ENCODE results near the gene CPED1.
"Not testable (repeated sequence)": the region's sequence is repeated elsewhere in the genome, so short reads cannot be mapped to it uniquely, and the experiment has no call there.

Gene CPED1

GRCh38 chr7:121039510-121039822, 51.0 kb downstream of the CPED1 start:
- DNase-seq (ENCODE audit: low read depth in 2 of 2) = no peak

- no peak for DNase-seq (ENCODE audit: low read depth in 2 of 2)
Observed at GRCh38 chr7:121039994-121040393, 51.5 kb downstream of the CPED1 start.

GRCh38 chr7:121041516-121042148, 53.1 kb downstream of the CPED1 start:
- no peak for DNase-seq (ENCODE audit: low read depth in 2 of 2)

- DNase-seq (ENCODE audit: low read depth in 2 of 2) = no peak
Observed at GRCh38 chr7:121042195-121042594, 53.7 kb downstream of the CPED1 start.

GRCh38 chr7:121042899-121043298, 54.4 kb downstream of the CPED1 start:
- no peak for DNase-seq (ENCODE audit: low read depth in 2 of 2)

GRCh38 chr7:121043314-121044234, 55.1 kb downstream of the CPED1 start:
- DNase-seq (ENCODE audit: low read depth in 2 of 2) = no peak

GRCh38 chr7:121045090-121045489, 56.6 kb downstream of the CPED1 start:
- no peak for DNase-seq (ENCODE audit: low read depth in 2 of 2)

GRCh38 chr7:121046009-121046408, 57.5 kb downstream of the CPED1 start:
- DNase-seq (ENCODE audit: low read depth in 2 of 2) = no peak

GRCh38 chr7:121046893-121047468, 58.5 kb downstream of the CPED1 start:
- no peak for DNase-seq (ENCODE audit: low read depth in 2 of 2)

GRCh38 chr7:121048195-121048594, 59.7 kb downstream of the CPED1 start:
- no peak for DNase-seq (ENCODE audit: low read depth in 2 of 2)

GRCh38 chr7:121049028-121049791, 60.7 kb downstream of the CPED1 start:
- no peak for DNase-seq (ENCODE audit: low read depth in 2 of 2)

- no peak for DNase-seq (ENCODE audit: low read depth in 2 of 2)
Observed at GRCh38 chr7:121049897-121050296, 61.4 kb downstream of the CPED1 start.

GRCh38 chr7:121053219-121053618, 64.7 kb downstream of the CPED1 start:
- DNase-seq (ENCODE audit: low read depth in 2 of 2) = no peak

- DNase-seq (ENCODE audit: low read depth in 2 of 2) = no peak
Observed at GRCh38 chr7:121054925-121055324, 66.4 kb downstream of the CPED1 start.

GRCh38 chr7:121057878-121058277, 69.4 kb downstream of the CPED1 start:
- DNase-seq (ENCODE audit: low read depth in 2 of 2) = no peak

- no peak for DNase-seq (ENCODE audit: low read depth in 2 of 2)
Observed at GRCh38 chr7:121058975-121059374, 70.5 kb downstream of the CPED1 start.

GRCh38 chr7:121059979-121060509, 71.5 kb downstream of the CPED1 start:
- DNase-seq (ENCODE audit: low read depth in 2 of 2) = not testable (repeated sequence)

- DNase-seq (ENCODE audit: low read depth in 2 of 2) = no peak
Observed at GRCh38 chr7:121061677-121062582, 73.4 kb downstream of the CPED1 start.

GRCh38 chr7:121062671-121063279, 74.3 kb downstream of the CPED1 start:
- no peak for DNase-seq (ENCODE audit: low read depth in 2 of 2)

- not testable (repeated sequence) for DNase-seq (ENCODE audit: low read depth in 2 of 2)
Observed at GRCh38 chr7:121067717-121068116, 79.2 kb downstream of the CPED1 start.
